Measurements from ENCODE around the gene PNMA8B.

- TF ChIP-seq POLR2A (IDR thresholded peaks at IDR 0.05) (no peak), CTCF (IDR thresholded peaks at IDR 0.05) (no peak), POLR2AphosphoS5 (IDR thresholded peaks at IDR 0.05) (no peak), EP300 (IDR thresholded peaks at IDR 0.05) (no peak)
Measured at GRCh38 chr19:46442808-46443450, 52.7 kb downstream of the PNMA8B start.
